Effector memory CD8-positive, alpha-beta T cell (primary cell): ENCODE results near the gene NKX2-3.
A peak's percentile ranks its signal among the peaks of the same experiment; 100 is the strongest.

ENCODE experiments used
- ATAC-seq: fragments of 150-1000 bp; cut with Tn5 transposase; replicated peaks from 2 replicates; pipeline ENCODE4 v1.10.0; 2021; ENCODE audit warnings: mild to moderate bottlenecking, moderate library complexity
- DNase-seq, 3 experiments: peaks; one replicate each; pipeline ENCODE4 v3.0.0; 2021
- H3K27ac Mint-ChIP-seq, 2 donors: one replicate each; pipeline ENCODE4 v1.8.0; 2022; ENCODE audit warnings: mild to moderate bottlenecking in 2 of 2, mixed read lengths in 2 of 2, moderate library complexity in 2 of 2
- H3K27me3 Mint-ChIP-seq, 2 donors: one replicate each; pipeline ENCODE4 v1.8.0; 2022; ENCODE audit warnings: mixed read lengths in 2 of 2
- H3K36me3 Mint-ChIP-seq: one replicate; pipeline ENCODE4 v1.8.0; 2022; ENCODE audit warnings: mild to moderate bottlenecking, moderate library complexity, mixed read lengths; ENCODE audit not compliant: insufficient read depth
- H3K4me1 Mint-ChIP-seq, 2 donors: one replicate each; pipeline ENCODE4 v1.8.0; 2022; ENCODE audit warnings: low read depth in 2 of 2, mixed read lengths in 2 of 2
- H3K4me3 Mint-ChIP-seq, 2 donors: one replicate each; pipeline ENCODE4 v1.8.0; 2022; ENCODE audit warnings: mild to moderate bottlenecking in 2 of 2, mixed read lengths in 2 of 2, moderate library complexity in 2 of 2
- H3K9me3 Mint-ChIP-seq, 2 donors: one replicate each; pipeline ENCODE4 v1.8.0; 2022; ENCODE audit warnings: mixed read lengths in 2 of 2

The NKX2-3 gene

DNA sequence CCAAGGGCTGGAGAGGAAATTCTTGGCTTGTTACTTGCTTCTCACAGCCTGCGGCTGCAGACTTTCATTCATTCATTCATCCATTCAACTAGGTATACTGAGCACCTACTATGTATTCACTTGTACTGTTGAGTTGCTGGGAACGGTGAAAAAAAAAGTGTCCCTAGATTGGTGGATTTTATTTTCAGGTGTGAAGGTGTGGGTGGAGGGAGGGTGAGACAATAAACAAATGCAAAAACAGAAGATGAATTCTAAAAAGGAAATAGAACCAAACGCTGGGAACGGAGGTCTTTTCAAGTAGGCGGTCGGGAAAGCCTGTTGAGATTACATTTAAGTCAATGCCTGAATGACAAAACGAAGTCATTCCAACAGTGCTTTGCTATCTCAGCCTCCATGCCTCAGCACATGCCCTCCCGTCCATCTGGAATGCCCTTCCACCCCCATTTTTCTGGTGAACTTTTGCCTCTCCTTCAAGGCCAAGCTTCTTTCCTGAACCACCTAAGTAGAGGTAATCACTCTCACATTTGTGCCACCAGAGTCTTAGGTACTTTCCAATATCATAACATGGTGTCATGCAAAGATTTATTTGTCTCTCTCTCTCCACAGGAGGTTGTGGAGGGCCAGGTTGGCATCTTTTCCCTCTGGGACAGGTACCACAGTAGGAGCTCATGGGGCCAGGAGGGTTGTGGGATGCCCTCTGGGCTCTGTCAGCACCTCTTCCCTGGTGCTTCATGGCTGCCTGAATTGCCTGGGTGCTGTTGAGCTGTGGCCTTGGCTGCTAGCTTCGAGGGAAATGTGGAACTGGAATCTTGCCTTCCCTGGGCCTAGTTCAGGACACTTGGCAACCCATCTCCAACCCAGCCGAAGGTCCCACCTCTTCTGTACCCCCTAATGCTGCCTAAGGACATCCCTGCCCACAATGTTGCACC, 5.5 kb downstream of the NKX2-3 start:
- DNase-seq (no peak), ATAC-seq (no peak)
- H3K4me3 Mint-ChIP-seq = no peak overlapping the region
- peaks cover 7 to 15% of the 10 kb centered on the region in 2 donors for H3K4me1 Mint-ChIP-seq
- H3K9me3 Mint-ChIP-seq = no peaks in the 10 kb centered on the region
- peaks cover 83 to 92% of the 10 kb centered on the region in 2 donors for H3K27me3 Mint-ChIP-seq
- peaks cover 7% of the 10 kb centered on the region for H3K36me3 Mint-ChIP-seq
- no peak overlapping the region for H3K27ac Mint-ChIP-seq

- Mint-ChIP-seq H3K27me3 (peaks cover 82 to 92% of the 10 kb centered on the region in 2 donors), H3K4me3 (no peak overlapping the region), H3K4me1 (peaks cover 7 to 14% of the 10 kb centered on the region in 2 donors), H3K27ac (no peak overlapping the region), H3K9me3 (no peaks in the 10 kb centered on the region), H3K36me3 (peaks cover 4% of the 10 kb centered on the region)
- no peak for DNase-seq
- ATAC-seq = no peak
These were observed 6.4 kb downstream of the NKX2-3 start for GRCh38 chr10:99539120-99539519.

- DNase-seq (no peak), ATAC-seq (no peak)
- Mint-ChIP-seq H3K27ac (no peak overlapping the region), H3K4me1 (peaks cover 7 to 9% of the 10 kb centered on the region in 2 donors), H3K36me3 (peaks cover 3% of the 10 kb centered on the region), H3K27me3 (peaks cover 81 to 92% of the 10 kb centered on the region in 2 donors), H3K9me3 (no peaks in the 10 kb centered on the region), H3K4me3 (peak overlapping the region in 1 of 2 donors; percentile 29)
These were observed 7.1 kb downstream of the NKX2-3 start for GRCh38 chr10:99539820-99540219.

- Mint-ChIP-seq H3K27me3 (peaks cover 83 to 93% of the 10 kb centered on the region in 2 donors), H3K27ac (no peak overlapping the region), H3K9me3 (no peaks in the 10 kb centered on the region), H3K36me3 (peaks cover 2% of the 10 kb centered on the region), H3K4me3 (peak overlapping the region; percentile 29 to 31), H3K4me1 (peaks cover 7% of the 10 kb centered on the region in 2 donors)
- ATAC-seq (no peak), DNase-seq (no peak)
These were observed 7.5 kb downstream of the NKX2-3 start for GRCh38 chr10:99540306-99540656.

GRCh38 chr10:99540657-99541531, 8.2 kb downstream of the NKX2-3 start:
- Mint-ChIP-seq H3K27me3 (peaks cover 86 to 96% of the 10 kb centered on the region in 2 donors), H3K9me3 (no peaks in the 10 kb centered on the region), H3K36me3 (peaks cover 2% of the 10 kb centered on the region), H3K27ac (no peak overlapping the region), H3K4me1 (peaks cover 4 to 7% of the 10 kb centered on the region in 2 donors), H3K4me3 (peak overlapping the region; percentile 29 to 31)
- no peak for ATAC-seq
- no peak for DNase-seq

- no peak for ATAC-seq
- no peak for DNase-seq
- Mint-ChIP-seq H3K9me3 (no peaks in the 10 kb centered on the region), H3K4me3 (no peak overlapping the region), H3K4me1 (no peaks in the 10 kb centered on the region), H3K27ac (no peak overlapping the region), H3K36me3 (peaks cover 2% of the 10 kb centered on the region), H3K27me3 (peaks cover 59 to 90% of the 10 kb centered on the region in 2 donors)
These were observed 11.6 kb downstream of the NKX2-3 start for GRCh38 chr10:99544322-99544721.

DNA sequence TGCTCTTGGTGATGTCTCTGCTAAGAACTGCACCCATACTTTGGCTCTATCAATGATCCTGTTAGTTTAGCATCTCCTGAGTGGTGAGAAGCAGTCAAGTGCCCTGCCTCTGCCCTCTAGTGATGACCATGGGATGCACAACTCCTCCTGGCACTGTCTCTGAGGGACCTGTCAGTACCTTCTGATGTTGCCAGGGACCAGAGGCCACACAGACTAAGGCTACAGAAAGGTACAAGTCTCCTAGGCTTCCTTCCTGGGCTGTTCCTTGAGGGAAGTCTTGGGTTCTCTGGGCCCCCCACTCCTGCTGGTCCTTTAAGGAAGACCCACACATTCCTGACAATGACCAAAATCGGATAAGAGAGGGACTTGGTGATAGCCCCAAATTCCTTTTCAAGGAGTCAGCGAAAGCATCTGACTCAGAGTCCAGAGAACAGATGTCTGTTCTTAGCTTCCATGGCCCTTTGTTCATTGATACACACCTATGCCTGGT, 15.3 kb downstream of the NKX2-3 start:
- Mint-ChIP-seq H3K4me1 (no peaks in the 10 kb centered on the region), H3K4me3 (no peak overlapping the region), H3K9me3 (no peaks in the 10 kb centered on the region), H3K27me3 (peaks cover 36 to 73% of the 10 kb centered on the region in 2 donors), H3K27ac (no peak overlapping the region), H3K36me3 (peaks cover 2% of the 10 kb centered on the region)
- DNase-seq = no peak
- no peak for ATAC-seq

GRCh38 chr10:99551158-99551557, 18.4 kb downstream of the NKX2-3 start:
- Mint-ChIP-seq H3K4me1 (peaks cover 3% of the 10 kb centered on the region in 2 donors), H3K9me3 (no peaks in the 10 kb centered on the region), H3K27ac (no peak overlapping the region), H3K4me3 (no peak overlapping the region), H3K36me3 (no peaks in the 10 kb centered on the region), H3K27me3 (peaks cover 21 to 66% of the 10 kb centered on the region in 2 donors)
- DNase-seq (no peak), ATAC-seq (no peak)

DNA sequence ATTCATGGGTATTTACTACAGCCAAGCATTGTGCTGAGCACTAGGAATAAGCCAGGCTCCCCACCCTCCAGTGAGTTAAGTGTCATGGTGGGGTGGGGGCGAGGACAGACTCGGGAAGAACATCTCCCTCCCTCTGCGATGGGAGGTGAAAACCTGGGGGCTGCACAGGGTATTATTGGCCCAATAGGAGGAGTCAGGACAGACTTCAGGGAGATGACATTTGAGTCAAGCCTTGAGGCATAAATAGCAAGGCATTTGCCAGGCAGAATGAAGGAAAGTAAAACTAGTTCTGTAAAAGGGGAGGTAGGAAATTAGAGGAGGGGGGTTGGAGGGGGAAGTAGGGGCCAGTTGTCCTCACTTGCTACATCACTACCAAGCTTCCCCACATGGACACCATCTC, 18.9 kb downstream of the NKX2-3 start:
- Mint-ChIP-seq H3K9me3 (no peaks in the 10 kb centered on the region), H3K27me3 (peaks cover 19 to 61% of the 10 kb centered on the region in 2 donors)

GRCh38 chr10:99555371-99555770, 22.6 kb downstream of the NKX2-3 start:
- peaks cover 19 to 59% of the 10 kb centered on the region in 2 donors for H3K27me3 Mint-ChIP-seq
- H3K4me1 Mint-ChIP-seq = peaks cover 4 to 5% of the 10 kb centered on the region in 2 donors
- H3K9me3 Mint-ChIP-seq = no peaks in the 10 kb centered on the region
- DNase-seq (no peak), ATAC-seq (no peak)
- no peaks in the 10 kb centered on the region for H3K36me3 Mint-ChIP-seq
- H3K27ac Mint-ChIP-seq = no peak overlapping the region
- peak overlapping the region in 1 of 2 donors; percentile 36 for H3K4me3 Mint-ChIP-seq

More for the DNA sequence above, 18.9 kb downstream of the NKX2-3 start:
- no peak overlapping the region for H3K27ac Mint-ChIP-seq
- ATAC-seq = no peak
- peaks cover 4 to 5% of the 10 kb centered on the region in 2 donors for H3K4me1 Mint-ChIP-seq
- no peak for DNase-seq
- H3K4me3 Mint-ChIP-seq = no peak overlapping the region
- no peaks in the 10 kb centered on the region for H3K36me3 Mint-ChIP-seq

DNA sequence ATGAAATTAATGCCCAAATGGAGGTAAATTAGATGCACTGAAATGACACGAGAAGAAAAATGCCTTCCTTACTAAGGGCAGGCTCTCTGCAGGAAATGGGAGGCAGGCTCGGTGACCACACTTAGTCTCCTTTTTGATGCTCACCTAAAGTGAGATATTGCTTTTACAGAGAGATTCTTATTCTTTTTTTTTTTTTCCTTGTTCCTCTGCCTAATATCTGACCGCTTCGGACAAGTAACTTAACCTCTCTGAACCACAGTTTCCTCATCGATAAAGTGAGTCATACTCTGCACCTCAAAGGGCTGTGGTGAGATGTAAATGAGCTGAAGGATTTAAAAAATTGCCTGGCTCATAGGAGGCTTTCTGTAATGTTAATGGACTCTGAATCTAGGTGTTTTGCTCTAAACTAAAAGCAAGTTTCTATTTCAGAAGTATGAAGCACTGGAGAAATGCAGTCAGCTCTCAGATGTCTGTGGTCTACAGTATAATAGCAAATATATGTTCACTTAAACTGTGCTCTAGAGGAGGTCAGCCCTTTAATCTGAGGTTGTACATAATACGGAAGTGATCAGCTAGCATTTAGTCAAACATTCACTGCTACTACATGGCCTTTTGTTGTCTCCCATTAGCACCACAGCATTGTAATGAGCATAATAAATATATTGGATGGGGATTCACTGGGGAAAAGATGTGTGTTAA, 23.2 kb downstream of the NKX2-3 start:
- Mint-ChIP-seq H3K9me3 (no peaks in the 10 kb centered on the region), H3K4me3 (peak overlapping the region in 1 of 2 donors; percentile 36), H3K27me3 (peaks cover 15 to 64% of the 10 kb centered on the region in 2 donors), H3K4me1 (peaks cover 4 to 5% of the 10 kb centered on the region in 2 donors), H3K36me3 (no peaks in the 10 kb centered on the region), H3K27ac (peak overlapping the region in 1 of 2 donors; percentile 76)
- DNase-seq = no peak
- peak; percentile 59 for ATAC-seq

- Mint-ChIP-seq H3K9me3 (no peaks in the 10 kb centered on the region), H3K36me3 (no peaks in the 10 kb centered on the region), H3K4me3 (no peak overlapping the region), H3K27me3 (peaks cover 13 to 58% of the 10 kb centered on the region in 2 donors), H3K27ac (no peak overlapping the region), H3K4me1 (peaks cover 4 to 5% of the 10 kb centered on the region in 2 donors)
- no peak for ATAC-seq
- DNase-seq = no peak
These were observed 24.3 kb downstream of the NKX2-3 start for GRCh38 chr10:99557044-99557443.

DNA sequence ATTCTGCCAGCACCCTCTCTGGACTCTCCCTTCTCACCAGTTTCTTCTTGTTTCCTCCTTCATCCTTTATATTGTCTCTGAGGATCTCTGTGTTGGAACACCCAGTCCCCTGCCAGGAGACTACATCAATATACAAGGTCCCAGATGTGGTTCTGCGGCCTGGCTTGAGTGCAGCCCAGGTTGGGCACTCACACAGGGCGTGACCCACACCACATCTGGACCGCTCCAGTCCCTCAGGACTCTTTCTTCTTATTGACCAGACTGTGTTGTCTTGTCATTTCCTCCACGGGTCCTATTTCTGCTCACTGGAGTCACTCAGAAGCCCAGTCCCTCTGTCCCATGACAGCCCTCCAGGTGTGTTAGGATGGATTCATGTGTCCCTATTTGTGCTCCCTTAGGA, 26.0 kb downstream of the NKX2-3 start:
- H3K27ac Mint-ChIP-seq = no peak overlapping the region
- H3K36me3 Mint-ChIP-seq = no peaks in the 10 kb centered on the region
- H3K4me1 Mint-ChIP-seq = peaks cover 4 to 5% of the 10 kb centered on the region in 2 donors
- no peaks in the 10 kb centered on the region for H3K9me3 Mint-ChIP-seq
- no peak for DNase-seq
- H3K27me3 Mint-ChIP-seq = peaks cover 16 to 50% of the 10 kb centered on the region in 2 donors
- ATAC-seq = no peak
- H3K4me3 Mint-ChIP-seq = no peak overlapping the region
